ENCODE results near the gene LRRC4B.

DNA sequence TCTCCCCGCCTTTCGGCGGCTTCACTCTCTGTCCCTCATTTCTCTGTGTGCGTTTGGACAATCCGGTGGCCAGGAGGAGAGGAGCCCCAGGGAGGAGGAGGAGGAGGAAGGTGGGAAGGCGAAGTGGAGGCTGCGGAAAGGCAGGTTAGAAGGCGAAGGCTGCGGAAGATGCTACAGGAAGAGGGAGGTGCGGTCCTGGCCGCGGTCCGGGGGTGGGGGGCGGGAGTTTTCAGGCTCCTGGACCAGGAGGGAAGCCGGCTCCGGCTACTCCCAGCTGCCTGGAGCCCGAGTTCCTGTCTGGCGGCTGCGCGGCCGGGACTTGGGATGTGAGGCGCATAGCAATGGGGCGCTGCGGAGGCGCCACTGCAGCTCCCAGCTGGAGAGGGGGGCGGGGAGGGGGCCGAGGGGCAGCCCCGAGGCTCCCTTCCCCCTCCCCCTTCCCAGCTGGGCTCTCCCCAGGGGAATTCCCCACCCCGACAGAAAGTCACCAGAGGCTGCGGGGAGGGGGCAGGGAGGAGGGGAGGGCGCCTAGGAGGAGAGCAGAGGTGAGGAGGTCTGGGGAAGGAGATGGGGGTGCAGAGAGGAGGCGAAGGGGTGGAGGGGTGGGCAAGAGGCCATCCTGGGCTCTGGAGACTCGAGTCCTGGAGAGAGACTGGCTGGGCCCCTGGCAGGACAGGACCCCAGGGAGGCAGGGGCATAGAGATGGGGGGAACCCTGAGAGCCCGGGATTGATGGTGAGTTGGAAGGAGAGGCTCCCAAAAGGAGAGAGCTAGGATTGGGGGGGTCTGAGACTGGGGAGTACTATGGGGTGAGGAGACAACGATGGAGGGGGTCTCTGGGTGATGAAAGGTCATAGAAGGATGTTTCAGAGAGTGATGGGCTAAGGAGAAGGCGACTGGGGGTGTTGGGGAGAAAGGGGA, 2.0 kb downstream of the LRRC4B start:
- TF ChIP-seq CTCF (conservative IDR thresholded peaks at IDR 0.05; ENCODE audit: low read depth, low read length), result no peak
- no peak for TF ChIP-seq POLR2A (IDR thresholded peaks at IDR 0.05; ENCODE audit: low read depth, low read length)
- no peak for TF ChIP-seq RFX5 (IDR thresholded peaks at IDR 0.05; ENCODE audit: low read depth, low read length)
- no peak for TF ChIP-seq ELK1 (IDR thresholded peaks at IDR 0.05; ENCODE audit: borderline replicate concordance, low read depth, low read length)
- TF ChIP-seq MAZ (IDR thresholded peaks at IDR 0.05; ENCODE audit: borderline replicate concordance, low read depth, low read length), result no peak
- TF ChIP-seq FOS (IDR thresholded peaks at IDR 0.05; ENCODE audit: low read depth, low read length), result no peak
- no peak for TF ChIP-seq CEBPB (IDR thresholded peaks at IDR 0.05; ENCODE audit: low read depth, low read length)
- no peak for TF ChIP-seq RAD21 (IDR thresholded peaks at IDR 0.05; ENCODE audit: low read length)
- no peak for TF ChIP-seq MXI1 (IDR thresholded peaks at IDR 0.05; ENCODE audit: borderline replicate concordance, low read depth, low read length)
- TF ChIP-seq NFE2L2 (IDR thresholded peaks at IDR 0.05; ENCODE audit: low read depth, low read length), result no peak
- TF ChIP-seq, protein P1, sequence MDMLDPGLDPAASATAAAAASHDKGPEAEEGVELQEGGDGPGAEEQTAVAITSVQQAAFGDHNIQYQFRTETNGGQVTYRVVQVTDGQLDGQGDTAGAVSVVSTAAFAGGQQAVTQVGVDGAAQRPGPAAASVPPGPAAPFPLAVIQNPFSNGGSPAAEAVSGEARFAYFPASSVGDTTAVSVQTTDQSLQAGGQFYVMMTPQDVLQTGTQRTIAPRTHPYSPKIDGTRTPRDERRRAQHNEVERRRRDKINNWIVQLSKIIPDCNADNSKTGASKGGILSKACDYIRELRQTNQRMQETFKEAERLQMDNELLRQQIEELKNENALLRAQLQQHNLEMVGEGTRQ (IDR thresholded peaks at IDR 0.05; ENCODE audit: low read depth, low read length), result no peak
- no peak for TF ChIP-seq BHLHE40 (IDR thresholded peaks at IDR 0.05; ENCODE audit: low read depth, low read length)

All from IMR-90 (cell line).